A549 (cell line): ENCODE measurements around the gene APBB3. TPM values are rescaled to one million over a fixed set of nuclear protein-coding genes. Genes with fewer than 3 reads are reported as not detected.

Experiments used
- ATAC-seq, 2 experiments: fragments of 200-7000 bp in 1 of 2; fragments of >200 bp in 1 of 2; cut with Nextera tagmentation in 1 of 2; cut with Tn5 transposase in 1 of 2; 3 replicates each; pipeline versions ENCODE4 v1.8.0 to v1.9.1; 2018 to 2020; ENCODE audit warnings: mild to moderate bottlenecking in 1 of 2, moderate library complexity in 1 of 2
- CTCF ChIA-PET: fragments of 300-600 bp; sonication (Branson Sonifier 250); formaldehyde crosslinking; extraction: SDS; loops from one replicate; lab custom pipeline; 2021; ENCODE audit warnings: antibody characterized with exemption, inconsistent platforms; lab: Yijun Ruan, JAX
- POLR2A ChIA-PET: fragments of 350-600 bp; formaldehyde crosslinking; extraction: SDS; loops from one replicate; lab custom pipeline; 2021; ENCODE audit warnings: antibody characterized with exemption, inconsistent platforms; lab: Yijun Ruan, JAX
- DNase-seq, 2 experiments: peaks; one replicate each; pipeline versions ENCODE4 v3.0.0 to v3.0.0-alpha.2; 2011 to 2016; ENCODE audit warnings: low read depth in 1 of 2, low spot score in 1 of 2
- FAIRE-seq: peaks from 2 replicates; lab custom pipeline; 2011; peaks lifted over from hg19 to GRCh38; lab: Jason Lieb, UNC
- H3K27ac ChIP-seq, 2 experiments: fragments of >200 bp; sonication (Bioruptor Twin); formaldehyde crosslinking; 3 replicates each; pipeline ENCODE4 v1.5.1; 2016 to 2017
- H3K4me1 ChIP-seq: fragments of >200 bp; sonication (Bioruptor Twin); formaldehyde crosslinking; 3 replicates; pipeline ENCODE4 v1.6.1; 2016
- H3K4me2 ChIP-seq: fragments of >200 bp; sonication (Bioruptor Twin); formaldehyde crosslinking; 3 replicates; pipeline ENCODE4 v1.6.1; 2016
- H3K4me3 ChIP-seq: fragments of >200 bp; sonication (Bioruptor Twin); formaldehyde crosslinking; 3 replicates; pipeline ENCODE4 v1.5.1; 2016
- H3K9me3 ChIP-seq: fragments of >200 bp; sonication (Bioruptor Twin); formaldehyde crosslinking; 3 replicates; pipeline ENCODE4 v1.6.1; 2016
- BHLHE40 ChIP-seq: IDR thresholded peaks from 2 replicates; pipeline ENCODE4 v1.6.1; 2012; ENCODE audit warnings: low read depth, low read length, inconsistent platforms
- CHD4 ChIP-seq: fragments of 200-600 bp; sonication (generic); IDR thresholded peaks from 2 replicates; pipeline ENCODE4 v1.6.1; 2016; ENCODE audit warnings: antibody characterized with exemption, mild to moderate bottlenecking, borderline replicate concordance
- E2F6 ChIP-seq: IDR thresholded peaks from 2 replicates; pipeline ENCODE4 v1.6.1; 2012; ENCODE audit warnings: low read depth, borderline replicate concordance
- EHF ChIP-seq: fragments of 250-450 bp; sonication (Bioruptor Pico); IDR thresholded peaks from 2 replicates; pipeline ENCODE4 v1.5.0; 2020; ENCODE audit warnings: mild to moderate bottlenecking
- FOSB ChIP-seq: fragments of 250-450 bp; sonication (Bioruptor Pico); IDR thresholded peaks from 2 replicates; pipeline ENCODE4 v1.5.0; 2020; ENCODE audit warnings: mild to moderate bottlenecking, moderate library complexity
- GATA3 ChIP-seq: IDR thresholded peaks from 2 replicates; pipeline ENCODE4 v1.6.1; 2012; ENCODE audit warnings: borderline replicate concordance
- JUN ChIP-seq, 2 experiments: fragments of >200 bp; sonication (Bioruptor Twin); formaldehyde crosslinking; IDR thresholded peaks; 2 replicates in 1 of 2; 3 replicates in 1 of 2; pipeline ENCODE4 v1.6.1; 2016 to 2017
- KDM1A ChIP-seq: fragments of 200-600 bp; sonication (generic); IDR thresholded peaks from 2 replicates; pipeline ENCODE4 v1.6.1; 2016; ENCODE audit warnings: low read depth, mild to moderate bottlenecking
- MAX ChIP-seq: IDR thresholded peaks from 2 replicates; pipeline ENCODE4 v1.6.1; 2012
- NFE2L2 ChIP-seq: fragments of 150-350 bp; conservative IDR thresholded peaks from 2 replicates; pipeline ENCODE4 v1.6.1; 2014; ENCODE audit warnings: low read length
- NR3C1 ChIP-seq: fragments of >200 bp; sonication (Bioruptor Twin); formaldehyde crosslinking; IDR thresholded peaks from 3 replicates; pipeline ENCODE4 v1.6.1; 2017
- POLR2A ChIP-seq: IDR thresholded peaks from 2 replicates; pipeline ENCODE4 v1.6.1; 2012; ENCODE audit warnings: mild to moderate bottlenecking, low read length
- RAD21 ChIP-seq, 2 experiments: fragments of >200 bp in 1 of 2; sonication (Bioruptor Twin) in 1 of 2; formaldehyde crosslinking in 1 of 2; IDR thresholded peaks in 1 of 2; conservative IDR thresholded peaks in 1 of 2; 2 replicates in 1 of 2; 3 replicates in 1 of 2; pipeline ENCODE4 v1.6.1; 2012 to 2018; ENCODE audit warnings: inconsistent platforms in 1 of 2
- RARB ChIP-seq: fragments of 250-450 bp; sonication (Bioruptor Pico); IDR thresholded peaks from 2 replicates; pipeline ENCODE4 v1.8.0; 2021; ENCODE audit warnings: mild to moderate bottlenecking, moderate library complexity
- REST ChIP-seq: fragments of 200-600 bp; sonication (generic); IDR thresholded peaks from 2 replicates; pipeline ENCODE4 v1.6.1; 2016; ENCODE audit warnings: antibody characterized with exemption, mild to moderate bottlenecking, moderate library complexity
- RFX5 ChIP-seq: fragments of 450-650 bp; IDR thresholded peaks from 2 replicates; pipeline ENCODE4 v1.7.1; 2014; ENCODE audit warnings: antibody characterized with exemption, mild to moderate bottlenecking, moderate library complexity
- RNF2 ChIP-seq: fragments of 200-600 bp; sonication (generic); IDR thresholded peaks from 2 replicates; pipeline ENCODE4 v1.6.1; 2016; ENCODE audit warnings: low read depth, mild to moderate bottlenecking, antibody characterized with exemption, moderate library complexity, borderline replicate concordance
- WGBS: methylation state at CpG from one replicate; pipeline ENCODE4 v1.1.6; 2017; ENCODE audit errors: missing lambda C conversion rate; 5-methylcytosine and 5-hydroxymethylcytosine counted together
- polyA plus RNA-seq, 4 experiments: library from polyadenylated mRNA; depleted of rRNA in 3 of 4; stranded (reverse); fragments of >200 nt; fragmentation: RNase III in 1 of 4; extraction: RNeasy Plus Mini Kit Qiagen cat#74134 plus additional on column Dnase treatment in 1 of 4; gene quantifications; 2 replicates in 3 of 4; 3 replicates in 1 of 4; pipeline ENCODE4 v1.2.3, GENCODE V29; 2011 to 2017
- TF ChIP-seq, protein P1 (sequence below): fragments of 250-450 bp; sonication (Bioruptor Pico); IDR thresholded peaks from 2 replicates; pipeline ENCODE4 v1.5.0; 2021; ENCODE audit warnings: mild to moderate bottlenecking, moderate library complexity, borderline replicate concordance
- TF ChIP-seq, protein P2 (sequence below): fragments of 150-350 bp; IDR thresholded peaks from 2 replicates; pipeline ENCODE4 v1.6.1; 2014; ENCODE audit warnings: low read depth, mild to moderate bottlenecking, low read length

The APBB3 gene
- polyA plus RNA-seq, 2 of the 4 experiments (the other 2 are of a cell fraction), result 9.4 to 11.7 TPM

DNA sequence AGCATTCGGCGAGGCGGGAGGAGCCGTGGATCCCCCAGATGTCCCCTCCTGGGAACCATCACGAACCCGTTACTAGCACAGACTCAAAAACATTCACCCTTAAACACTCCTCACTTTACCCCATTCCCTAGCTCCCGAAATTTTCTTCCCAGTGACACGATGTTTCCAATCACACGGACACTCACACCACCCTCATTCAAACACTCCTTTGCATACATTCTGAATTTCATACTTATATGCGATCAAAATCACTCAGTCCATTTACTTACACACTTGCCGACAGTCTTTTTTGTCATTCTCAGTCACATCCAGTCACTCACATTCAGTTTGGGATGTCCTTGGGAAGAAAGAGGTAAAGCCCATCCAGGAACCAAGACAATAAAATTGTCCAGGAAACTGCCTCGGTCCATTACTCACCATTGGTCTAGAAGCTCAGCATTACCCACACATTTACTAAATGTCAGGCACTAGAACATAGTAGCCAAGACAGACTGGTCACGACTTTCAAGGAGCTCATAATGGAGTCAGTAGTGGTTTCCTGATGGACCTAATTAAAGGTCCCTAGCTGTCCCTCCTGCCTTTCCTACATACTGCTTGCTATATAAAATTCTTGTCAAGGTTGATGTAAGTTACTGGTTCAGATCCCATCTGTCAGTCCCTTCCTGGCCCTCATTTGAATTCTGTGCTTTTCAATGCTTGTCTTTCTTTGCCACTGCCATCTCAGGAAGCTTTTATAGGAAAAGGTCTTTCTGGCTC is 804 bp upstream of the APBB3 start:
- DNase-seq, result no peak
- WGBS, result 3% methylated on average over 13 of the region's 13 CpGs
- no peak for TF ChIP-seq KDM1A
- TF ChIP-seq, protein P1, sequence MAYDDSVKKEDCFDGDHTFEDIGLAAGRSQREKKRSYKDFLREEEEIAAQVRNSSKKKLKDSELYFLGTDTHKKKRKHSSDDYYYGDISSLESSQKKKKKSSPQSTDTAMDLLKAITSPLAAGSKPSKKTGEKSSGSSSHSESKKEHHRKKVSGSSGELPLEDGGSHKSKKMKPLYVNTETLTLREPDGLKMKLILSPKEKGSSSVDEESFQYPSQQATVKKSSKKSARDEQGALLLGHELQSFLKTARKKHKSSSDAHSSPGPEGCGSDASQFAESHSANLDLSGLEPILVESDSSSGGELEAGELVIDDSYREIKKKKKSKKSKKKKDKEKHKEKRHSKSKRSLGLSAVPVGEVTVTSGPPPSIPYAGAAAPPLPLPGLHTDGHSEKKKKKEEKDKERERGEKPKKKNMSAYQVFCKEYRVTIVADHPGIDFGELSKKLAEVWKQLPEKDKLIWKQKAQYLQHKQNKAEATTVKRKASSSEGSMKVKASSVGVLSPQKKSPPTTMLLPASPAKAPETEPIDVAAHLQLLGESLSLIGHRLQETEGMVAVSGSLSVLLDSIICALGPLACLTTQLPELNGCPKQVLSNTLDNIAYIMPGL (CRISPR knock-in tag), result no peak
- TF ChIP-seq GATA3, result no peak
- TF ChIP-seq CHD4, result no peak
- no peak for TF ChIP-seq POLR2A
- no peak for TF ChIP-seq FOSB
- no peak for TF ChIP-seq RARB (CRISPR knock-in tag)
- TF ChIP-seq RNF2, result no peak
- no peak for TF ChIP-seq REST
- no peak for TF ChIP-seq EHF (CRISPR knock-in tag)
- TF ChIP-seq, protein P2, sequence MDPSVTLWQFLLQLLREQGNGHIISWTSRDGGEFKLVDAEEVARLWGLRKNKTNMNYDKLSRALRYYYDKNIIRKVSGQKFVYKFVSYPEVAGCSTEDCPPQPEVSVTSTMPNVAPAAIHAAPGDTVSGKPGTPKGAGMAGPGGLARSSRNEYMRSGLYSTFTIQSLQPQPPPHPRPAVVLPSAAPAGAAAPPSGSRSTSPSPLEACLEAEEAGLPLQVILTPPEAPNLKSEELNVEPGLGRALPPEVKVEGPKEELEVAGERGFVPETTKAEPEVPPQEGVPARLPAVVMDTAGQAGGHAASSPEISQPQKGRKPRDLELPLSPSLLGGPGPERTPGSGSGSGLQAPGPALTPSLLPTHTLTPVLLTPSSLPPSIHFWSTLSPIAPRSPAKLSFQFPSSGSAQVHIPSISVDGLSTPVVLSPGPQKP, result no peak
- TF ChIP-seq JUN (IDR thresholded peaks at IDR 0.05), result no peak; a peak in 1 of 5 replicates
- TF ChIP-seq NR3C1, result no peak
- no peak for TF ChIP-seq MAX
- no peak for TF ChIP-seq RAD21 (conservative IDR thresholded peaks at IDR 0.05 in 1 of 2, IDR thresholded peaks at IDR 0.05 in 1 of 2)
- no peak for TF ChIP-seq BHLHE40
- TF ChIP-seq RFX5, result no peak
- TF ChIP-seq E2F6, result no peak
- no peak for TF ChIP-seq NFE2L2
- Histone ChIP-seq H3K4me1 (peaks cover 18% of the 10 kb centered on the region), H3K27ac (peak overlapping the region; percentile 88), H3K4me3 (peak overlapping the region; percentile 84), H3K9me3 (no peaks in the 10 kb centered on the region), H3K4me2 (peak overlapping the region; percentile 99)
- CTCF ChIA-PET, result interaction anchor here (0.9 to 3.0 kb wide), 5 partner anchors 12 to 81 kb away, joined by 3 to 11 read pairs (median 3); no protein-coding TSS in a partner anchor
- FAIRE-seq, result no peak
- ATAC-seq, result no peak; a peak in 1 of 6 replicates
- POLR2A ChIA-PET, result interaction anchor here (1.0 to 3.4 kb wide), 3 partner anchors 14 to 82 kb away, joined by 3 to 16 read pairs (median 3); partner anchors contain the start of genes IK and NDUFA2
